Head of caudate nucleus (tissue), 42 donors: Measurements from ENCODE around the gene HMCES.

Experiments
- DNase-seq, 42 donors: peaks; one replicate each; pipeline versions ENCODE4 v3.0.0 to v3.0.0-alpha.2; 2020 to 2021; ENCODE audit warnings: mixed read lengths in 7 of 42
- intact Hi-C: fragments of 100-400 bp; cut with DNase I; formaldehyde crosslinking; loops from one replicate; pipeline ENCODE4 v1.15.0; 2022

HMCES gene

GRCh38 chr3:129286081-129286480 lies 7.4 kb downstream of the HMCES start:
- intact Hi-C loops = no loop called here
- DNase-seq = no peak

- intact Hi-C loops = no loop called here
- DNase-seq = no peak
Observed at GRCh38 chr3:129288446-129288845, 9.8 kb downstream of the HMCES start.

- intact Hi-C loops = no loop called here
- DNase-seq = no peak
Observed at GRCh38 chr3:129289201-129289921, 10.7 kb downstream of the HMCES start.

- no peak for DNase-seq
- intact Hi-C loops = no loop called here
Observed at GRCh38 chr3:129291236-129291886, 12.7 kb downstream of the HMCES start.

GRCh38 chr3:129295286-129295685 lies 16.6 kb downstream of the HMCES start:
- DNase-seq = no peak
- intact Hi-C loops = no loop called here

- intact Hi-C loops = no loop called here
- no peak for DNase-seq
Observed at GRCh38 chr3:129304146-129304961, 25.7 kb downstream of the HMCES start.

GRCh38 chr3:129304962-129305222 lies 26.2 kb downstream of the HMCES start:
- DNase-seq = peak in 1 of 42 donors; percentile 4
- intact Hi-C loops = no loop called here

- intact Hi-C loops = no loop called here
- peak; percentile 45 to 83 (median 66) for DNase-seq
Observed at GRCh38 chr3:129305592-129306091, 27.0 kb downstream of the HMCES start.

GRCh38 chr3:129308636-129309035 lies 30.0 kb downstream of the HMCES start:
- intact Hi-C loops = no loop called here

GRCh38 chr3:129310111-129311011 lies 31.7 kb downstream of the HMCES start:
- no peak for DNase-seq
- intact Hi-C loops = no loop called here

More at GRCh38 chr3:129308636-129309035, 30.0 kb downstream of the HMCES start:
- no peak for DNase-seq

GRCh38 chr3:129311054-129311902 lies 32.6 kb downstream of the HMCES start:
- intact Hi-C loops = no loop called here
- DNase-seq = no peak

- intact Hi-C loops = no loop called here
- DNase-seq = no peak
Observed at GRCh38 chr3:129312021-129312639, 33.5 kb downstream of the HMCES start.

- no peak for DNase-seq
Observed at GRCh38 chr3:129312671-129313414, 34.2 kb downstream of the HMCES start.

GRCh38 chr3:129313415-129313664 lies 34.7 kb downstream of the HMCES start:
- DNase-seq = no peak
- intact Hi-C loops = no loop called here

More at GRCh38 chr3:129312671-129313414, 34.2 kb downstream of the HMCES start:
- intact Hi-C loops = no loop called here

- intact Hi-C loops = no loop called here
- DNase-seq = no peak
Observed at GRCh38 chr3:129313665-129314385, 35.2 kb downstream of the HMCES start.

- DNase-seq = peak; percentile 73 to 94 (median 87)
- intact Hi-C loops = loop anchor here (5.0 kb wide), 2 partner anchors 37 to 132 kb away; partner anchors contain the start of genes CNBP and HMCES
Observed at GRCh38 chr3:129314386-129315222, 35.9 kb downstream of the HMCES start.
